NCI-H2196 (cell line): ENCODE measurements around the gene ATG7.
"Not testable (repeated sequence)": the region's sequence is repeated elsewhere in the genome, so short reads cannot be mapped to it uniquely, and the experiment has no call there.

Experiments
- DNase-seq: peaks from one replicate; lab custom pipeline; 2025; ENCODE audit not compliant: unreplicated experiment; lab: John Stamatoyannopoulos, UW

Gene ATG7

GRCh38 chr3:11251807-11252176, 20.4 kb upstream of the ATG7 start:
- no peak for DNase-seq

- no peak for DNase-seq
These were observed 17.3 kb upstream of the ATG7 start for GRCh38 chr3:11254876-11255275.

GRCh38 chr3:11255537-11255936, 16.7 kb upstream of the ATG7 start:
- not testable (repeated sequence) for DNase-seq

- DNase-seq: no peak
These were observed 13.2 kb upstream of the ATG7 start for GRCh38 chr3:11258958-11259357.

GRCh38 chr3:11260460-11260859, 11.7 kb upstream of the ATG7 start:
- no peak for DNase-seq

- DNase-seq: no peak
These were observed 3.2 kb upstream of the ATG7 start for GRCh38 chr3:11269007-11269406.

GRCh38 chr3:11272906-11273574, 843 bp downstream of the ATG7 start:
- DNase-seq: no peak

- no peak for DNase-seq
These were observed 1.7 kb downstream of the ATG7 start for GRCh38 chr3:11273891-11274291.

GRCh38 chr3:11274566-11275142, 2.5 kb downstream of the ATG7 start:
- DNase-seq: no peak

- no peak for DNase-seq
These were observed 3.7 kb downstream of the ATG7 start for GRCh38 chr3:11275926-11276325.

GRCh38 chr3:11276901-11277300, 4.7 kb downstream of the ATG7 start:
- no peak for DNase-seq

- DNase-seq: no peak
These were observed 10.3 kb downstream of the ATG7 start for GRCh38 chr3:11282250-11283138.

GRCh38 chr3:11283139-11283475, 10.9 kb downstream of the ATG7 start:
- DNase-seq: no peak

- DNase-seq: no peak
These were observed 11.8 kb downstream of the ATG7 start for GRCh38 chr3:11284011-11284410.

GRCh38 chr3:11285471-11285870, 13.3 kb downstream of the ATG7 start:
- DNase-seq: no peak

GRCh38 chr3:11287404-11287803, 15.2 kb downstream of the ATG7 start:
- no peak for DNase-seq

- no peak for DNase-seq
These were observed 15.9 kb downstream of the ATG7 start for GRCh38 chr3:11288021-11288491.

GRCh38 chr3:11288786-11289637, 16.8 kb downstream of the ATG7 start:
- DNase-seq: no peak

- DNase-seq: no peak
These were observed 17.7 kb downstream of the ATG7 start for GRCh38 chr3:11289864-11290263.

- DNase-seq: no peak
These were observed 18.8 kb downstream of the ATG7 start for GRCh38 chr3:11290743-11291680.
